Caki2 (cell line): ENCODE data around the gene WDR83. TPM values are rescaled to one million over a fixed set of nuclear protein-coding genes. Genes with fewer than 3 reads are reported as not detected.
"Not testable (repeated sequence)": the region's sequence is repeated elsewhere in the genome, so short reads cannot be mapped to it uniquely, and the experiment has no call there.

Experiments
- DNase-seq: peaks from one replicate; pipeline ENCODE4 v3.0.0-alpha.2; 2015; ENCODE audit warnings: low read depth
- in situ Hi-C: cut with HindIII; loops from 2 replicates; pipeline ENCODE4 v1.10.0; 2016; ENCODE audit warnings: low sequenced_read_pairs, low pct_unique_long_range_greater_than_20kb, mixed read lengths
- total RNA-seq: library from RNA; depleted of rRNA; stranded (reverse); fragments of >200 nt; shearing (Covaris generic); gene quantifications from 2 replicates; pipeline ENCODE4 v1.2.3, GENCODE V29; 2014; ENCODE audit warnings: low replicate concordance; rRNA removed

WDR83 gene
- total RNA-seq: 20.6 and 22.6 TPM in 2 replicates

- peak; percentile 81 for DNase-seq
- in situ Hi-C loops: no loop called here
Measured at GRCh38 chr19:12666265-12667048, at the start of gene WDR83, which contains the start of gene MAN2B1. TSS of gene WDR83 (plus strand) at chr19:12666807. CDS start at chr19:12669791, 2,984 bp downstream. TSS of gene MAN2B1 (minus strand) at chr19:12666742. CDS start at chr19:12666701, 41 bp downstream.

DNA sequence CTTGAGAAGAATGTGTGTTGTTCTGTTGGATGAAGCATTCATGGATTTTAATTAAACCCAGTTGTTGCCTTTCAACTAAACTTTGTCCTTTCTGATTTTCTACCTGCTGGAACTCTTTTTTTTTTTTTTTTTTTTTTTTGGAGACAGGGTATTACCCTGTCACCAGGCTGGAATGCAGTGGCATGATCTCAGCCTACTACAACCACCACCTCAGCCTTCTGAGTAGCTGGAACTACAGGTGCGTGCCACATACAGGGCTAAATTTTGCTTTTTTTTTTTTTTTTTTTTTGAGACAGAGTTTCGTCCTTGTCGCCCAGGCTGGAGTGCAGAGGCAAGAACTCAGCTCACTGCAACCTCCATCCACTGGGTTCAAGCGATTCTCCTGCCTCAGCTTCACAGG, 49.0 kb upstream of the WDR83 start:
- no peak for DNase-seq
- in situ Hi-C loops: no loop called here

- in situ Hi-C loops: not testable (repeated sequence)
Measured at GRCh38 chr19:12621253-12622024, 45.2 kb upstream of the WDR83 start.

DNA sequence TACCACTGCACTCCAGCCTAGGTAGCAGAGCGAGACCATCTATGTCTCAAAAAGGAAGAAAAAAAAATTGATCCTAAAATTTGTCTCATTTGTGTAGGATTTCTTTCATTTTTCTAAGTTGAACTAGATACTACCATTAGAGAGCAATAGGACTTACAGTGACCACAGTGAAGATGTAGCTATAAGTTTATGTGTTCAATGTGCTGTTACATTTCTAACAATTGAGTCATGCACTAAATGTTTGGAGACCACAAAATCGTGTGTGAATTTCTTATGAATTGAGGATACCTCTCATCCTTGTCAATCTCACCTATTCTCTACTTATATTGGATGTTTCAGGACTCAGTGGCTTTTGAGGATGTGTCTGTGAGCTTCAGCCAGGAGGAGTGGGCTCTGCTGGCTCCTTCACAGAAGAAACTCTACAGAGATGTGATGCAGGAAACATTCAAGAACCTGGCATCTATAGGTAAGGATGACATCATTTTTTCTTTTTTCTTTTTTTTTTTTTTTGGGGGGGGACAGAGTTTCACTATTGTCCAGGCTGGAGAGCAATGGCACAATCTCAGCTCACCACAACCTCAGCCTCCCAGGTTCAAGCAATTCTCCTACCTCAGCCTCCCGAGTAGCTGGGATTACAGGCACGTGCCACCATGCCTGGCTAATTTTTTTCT, 43.1 kb upstream of the WDR83 start:
- in situ Hi-C loops: no loop called here
- DNase-seq: no peak

More at GRCh38 chr19:12621253-12622024, 45.2 kb upstream of the WDR83 start:
- not testable (repeated sequence) for DNase-seq

GRCh38 chr19:12626958-12627357, 39.6 kb upstream of the WDR83 start:
- in situ Hi-C loops: no loop called here
- no peak for DNase-seq

GRCh38 chr19:12628040-12629022, 38.3 kb upstream of the WDR83 start:
- peak; percentile 32 for DNase-seq
- in situ Hi-C loops: no loop called here

DNA sequence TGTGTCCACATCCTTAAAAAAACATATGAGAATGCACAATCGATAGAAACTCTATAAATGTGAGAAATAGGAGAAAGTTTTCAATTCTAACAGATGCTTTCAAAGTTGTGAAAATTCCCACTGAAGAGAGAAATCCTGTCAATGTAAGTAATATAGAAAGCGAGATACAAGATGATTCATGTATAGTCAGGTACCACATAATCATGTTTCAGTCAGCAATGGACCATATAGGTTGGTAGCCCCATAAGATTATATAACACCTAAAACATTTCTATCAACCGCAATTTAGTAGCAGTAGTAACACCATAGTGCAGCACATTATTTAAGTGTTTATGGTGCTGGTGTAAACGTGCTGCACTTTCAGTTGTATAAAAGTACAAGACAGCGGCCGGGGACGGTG, 37.4 kb upstream of the WDR83 start:
- in situ Hi-C loops: no loop called here

DNA sequence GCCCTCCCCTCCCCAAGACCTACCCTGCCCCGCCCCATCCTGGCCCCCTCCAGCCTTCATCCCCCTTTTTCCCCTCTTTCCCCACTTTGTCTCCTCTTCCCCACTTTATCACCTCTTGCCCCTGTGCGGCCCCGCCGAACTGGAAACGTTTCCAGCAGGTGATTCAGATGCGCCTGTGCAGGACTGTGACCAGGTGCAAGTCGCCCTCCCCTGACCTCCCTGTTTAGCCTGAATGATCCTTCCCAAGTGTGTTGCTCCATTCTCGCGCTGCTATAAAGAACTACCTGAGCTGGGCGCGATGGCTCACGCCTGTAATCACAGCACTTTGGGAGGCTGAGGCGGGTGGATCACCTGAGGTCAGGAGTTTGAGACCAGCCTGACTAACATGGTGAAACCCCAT, 30.0 kb upstream of the WDR83 start:
- no peak for DNase-seq
- in situ Hi-C loops: no loop called here

More for the DNA sequence above, 37.4 kb upstream of the WDR83 start:
- no peak for DNase-seq

DNA sequence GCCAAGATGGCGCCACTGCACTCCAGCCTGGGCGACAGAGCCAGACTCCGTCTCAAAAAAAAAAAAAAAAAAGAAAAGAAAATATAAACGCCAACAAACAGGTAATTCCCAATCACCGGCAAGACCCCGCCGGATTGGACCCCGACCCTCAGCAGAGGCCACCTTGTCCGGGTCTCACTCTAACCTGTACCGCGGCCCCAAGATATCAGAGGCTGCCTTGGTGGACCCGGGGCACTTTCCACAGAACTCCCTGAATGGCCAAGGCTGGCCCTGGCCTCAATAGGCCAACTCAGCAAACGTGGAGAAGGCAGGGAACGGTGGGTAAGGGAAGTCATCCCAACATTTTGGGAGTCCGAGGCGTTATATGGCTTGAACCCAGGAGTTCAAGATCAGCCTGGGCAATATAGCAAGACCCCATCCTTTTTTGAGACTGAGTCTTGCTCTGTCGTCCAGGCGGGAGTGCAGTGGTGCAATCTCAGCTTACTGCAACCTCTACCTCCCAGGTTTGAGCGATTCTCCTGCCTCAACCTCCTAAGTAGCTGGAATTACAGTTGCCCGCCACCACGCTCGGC, 27.9 kb upstream of the WDR83 start:
- in situ Hi-C loops: no loop called here
- DNase-seq: no peak

GRCh38 chr19:12639901-12640613, 26.6 kb upstream of the WDR83 start:
- DNase-seq: peak; percentile 51
- in situ Hi-C loops: no loop called here

DNA sequence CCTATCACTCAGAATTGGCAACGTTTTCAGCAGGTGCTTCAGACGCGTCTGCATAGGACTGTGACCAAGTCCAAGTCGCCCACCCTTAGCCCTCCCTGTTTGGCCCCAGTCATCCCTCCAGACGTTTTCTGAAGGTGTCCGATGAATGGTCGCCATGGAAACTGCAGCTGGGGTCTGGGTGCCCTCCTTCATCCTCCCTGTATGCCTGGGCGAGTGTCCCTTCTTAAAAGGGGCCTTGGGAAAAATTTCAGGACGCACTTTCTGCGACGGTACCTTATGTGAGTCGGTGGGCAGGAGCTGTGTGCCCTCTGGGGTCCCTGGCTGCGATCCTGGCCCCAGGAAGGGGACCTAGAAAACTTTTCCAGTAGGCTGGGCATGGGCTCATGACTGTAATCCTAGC, 25.2 kb upstream of the WDR83 start:
- no peak for DNase-seq
- in situ Hi-C loops: no loop called here

- in situ Hi-C loops: no loop called here
- DNase-seq: no peak
Measured at GRCh38 chr19:12642506-12642905, 24.1 kb upstream of the WDR83 start.

DNA sequence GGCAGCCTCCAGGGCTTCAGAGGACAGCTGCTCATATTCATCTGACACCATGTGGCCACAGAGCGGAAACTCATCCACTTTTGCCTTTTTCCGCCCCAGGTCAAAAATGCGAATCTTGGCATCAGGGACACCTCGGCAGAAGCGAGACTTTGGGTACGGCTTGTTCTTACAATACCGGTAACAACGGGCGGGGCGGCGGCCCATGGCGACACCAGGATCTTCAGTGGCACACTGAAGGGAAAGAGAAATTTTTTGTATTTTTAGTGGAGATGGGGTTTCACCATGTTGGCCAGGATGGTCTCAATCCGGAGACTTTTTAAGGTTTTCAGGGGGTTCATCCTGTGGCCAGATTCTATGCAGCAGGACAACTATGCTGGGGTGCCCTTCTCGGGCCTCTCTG, 22.9 kb upstream of the WDR83 start:
- DNase-seq, in situ Hi-C loops: not testable (repeated sequence)

GRCh38 chr19:12646551-12646950, 20.1 kb upstream of the WDR83 start:
- in situ Hi-C loops: no loop called here

DNA sequence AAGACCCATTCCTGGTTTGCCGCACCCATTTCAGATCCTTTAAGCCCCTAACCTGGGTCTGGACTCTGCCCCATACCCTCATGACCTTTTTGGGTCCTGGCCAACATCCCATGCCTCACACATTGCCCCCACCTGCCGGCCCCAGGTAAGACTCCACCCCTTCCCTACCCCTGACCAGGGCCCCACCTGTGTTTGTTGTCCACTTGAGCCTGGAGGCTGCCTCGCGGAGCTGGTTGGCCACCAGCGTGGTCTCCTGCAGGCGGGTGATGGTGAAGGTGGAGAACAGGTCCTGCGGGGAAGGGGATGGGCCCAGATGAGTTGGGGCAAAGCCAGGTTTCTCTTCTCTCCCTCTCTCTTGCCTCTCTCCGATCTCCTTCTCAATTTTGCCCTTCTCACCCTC, 19.6 kb upstream of the WDR83 start:
- DNase-seq: no peak
- in situ Hi-C loops: no loop called here

More at GRCh38 chr19:12646551-12646950, 20.1 kb upstream of the WDR83 start:
- no peak for DNase-seq

- DNase-seq: no peak
- in situ Hi-C loops: no loop called here
Measured at GRCh38 chr19:12647490-12648071, 19.0 kb upstream of the WDR83 start.
